Neural cell (in vitro differentiated cells): ENCODE results near the gene TMEM170A. TPM values are rescaled to one million over a fixed set of nuclear protein-coding genes. Genes with fewer than 3 reads are reported as not detected.

ENCODE experiments used
- H2AFZ ChIP-seq: fragments of 200-600, 300-800 bp; sonication (generic), shearing (Covaris generic); 2 replicates; pipeline ENCODE4 v1.6.0; 2014; ENCODE audit warnings: low read depth, mild to moderate bottlenecking, antibody characterized with exemption, low read length, moderate library complexity
- H3F3A ChIP-seq: fragments of 200-600 bp; shearing (Covaris generic); 2 replicates; pipeline ENCODE4 v1.6.1; 2016; ENCODE audit warnings: mild to moderate bottlenecking, moderate library complexity, mixed read lengths, antibody characterized with exemption, low read length; ENCODE audit not compliant: insufficient read depth, poor library complexity, severe bottlenecking
- H3K27ac ChIP-seq: fragments of 200-600, 300-800 bp; sonication (generic), shearing (Covaris generic); 2 replicates; pipeline ENCODE4 v1.5.1; 2014; ENCODE audit warnings: mild to moderate bottlenecking, low read length, moderate library complexity
- H3K27me3 ChIP-seq: fragments of 300-800, 200-600 bp; sonication (generic), shearing (Covaris generic); 2 replicates; pipeline ENCODE4 v1.6.0; 2014; ENCODE audit warnings: mild to moderate bottlenecking, low read depth, low read length, moderate library complexity; ENCODE audit not compliant: insufficient read depth
- H3K36me3 ChIP-seq: fragments of 300-800, 200-600 bp; sonication (generic), shearing (Covaris generic); 2 replicates; pipeline ENCODE4 v1.5.1; 2014; ENCODE audit warnings: mild to moderate bottlenecking, antibody characterized with exemption, low read length, moderate library complexity; ENCODE audit not compliant: insufficient read depth
- H3K4me2 ChIP-seq: fragments of 300-800, 200-600 bp; sonication (generic), shearing (Covaris generic); 2 replicates; pipeline ENCODE4 v1.6.0; 2014; ENCODE audit warnings: mild to moderate bottlenecking, low read length
- H3K4me3 ChIP-seq: fragments of 300-800, 200-600 bp; sonication (generic), shearing (Covaris generic); 2 replicates; pipeline ENCODE4 v1.5.1; 2014; ENCODE audit warnings: mild to moderate bottlenecking, low read length, moderate library complexity
- H3K79me2 ChIP-seq: fragments of 200-600 bp; shearing (Covaris generic); replicated peaks from 2 replicates; pipeline ENCODE4 v1.6.0; 2014; ENCODE audit warnings: mild to moderate bottlenecking, low read length, moderate library complexity; ENCODE audit not compliant: insufficient read depth
- H3K9ac ChIP-seq: fragments of 300-800, 200-600 bp; sonication (generic), shearing (Covaris generic); 2 replicates; pipeline ENCODE4 v1.6.1; 2016; ENCODE audit warnings: mild to moderate bottlenecking, low read length, mixed read lengths
- H3K9me2 ChIP-seq: fragments of 200-600 bp; shearing (Covaris generic); 2 replicates; pipeline ENCODE4 v1.6.1; 2016; ENCODE audit warnings: mild to moderate bottlenecking, low read length, mixed read lengths; ENCODE audit not compliant: insufficient read depth
- H3K9me3 ChIP-seq: fragments of 200-600, 300-800 bp; sonication (generic), shearing (Covaris generic); 2 replicates; pipeline ENCODE4 v1.6.1; 2016; ENCODE audit warnings: mild to moderate bottlenecking, mixed run types, low read length, moderate library complexity, mixed read lengths
- H4K20me1 ChIP-seq: fragments of 200-600 bp; shearing (Covaris generic); 2 replicates; pipeline ENCODE4 v1.6.1; 2016; ENCODE audit warnings: mild to moderate bottlenecking, mixed run types; ENCODE audit not compliant: insufficient read depth
- CTCF ChIP-seq: fragments of 450-650 bp; IDR thresholded peaks from 2 replicates; pipeline ENCODE4 v1.5.1; 2014; ENCODE audit warnings: antibody characterized with exemption, mild to moderate bottlenecking, moderate library complexity; ENCODE audit not compliant: poor library complexity, severe bottlenecking
- EP300 ChIP-seq: fragments of 450-650 bp; conservative IDR thresholded peaks from 2 replicates; pipeline ENCODE4 v1.6.1; 2014; ENCODE audit warnings: antibody characterized with exemption, mild to moderate bottlenecking, moderate library complexity; ENCODE audit not compliant: poor library complexity, severe bottlenecking
- EZH2 ChIP-seq: fragments of 200-600, 300-800 bp; shearing (Covaris generic), sonication (generic); IDR thresholded peaks from 2 replicates; pipeline ENCODE4 v1.6.1; 2014; ENCODE audit warnings: antibody characterized with exemption, low read length, borderline replicate concordance, mild to moderate bottlenecking; ENCODE audit not compliant: insufficient read depth, poor library complexity, severe bottlenecking
- MXI1 ChIP-seq: fragments of 450-650 bp; conservative IDR thresholded peaks from 2 replicates; pipeline ENCODE4 v1.6.1; 2014; ENCODE audit warnings: antibody characterized with exemption, mild to moderate bottlenecking; ENCODE audit not compliant: poor library complexity, severe bottlenecking
- POLR2AphosphoS5 ChIP-seq: IDR thresholded peaks from 2 replicates; pipeline ENCODE4 v1.6.1; 2012
- RAD21 ChIP-seq: fragments of 450-650 bp; conservative IDR thresholded peaks from 2 replicates; pipeline ENCODE4 v1.6.1; 2014; ENCODE audit warnings: antibody characterized with exemption, mild to moderate bottlenecking, moderate library complexity
- SMC3 ChIP-seq: fragments of 450-650 bp; conservative IDR thresholded peaks from 2 replicates; pipeline ENCODE4 v1.6.1; 2014; ENCODE audit warnings: antibody characterized with exemption, mild to moderate bottlenecking, moderate library complexity; ENCODE audit not compliant: poor library complexity
- TAF1 ChIP-seq: IDR thresholded peaks from 2 replicates; pipeline ENCODE4 v1.6.1; 2012; ENCODE audit warnings: low read depth
- polyA plus RNA-seq: library from polyadenylated mRNA; depleted of rRNA; stranded (reverse); fragments of >200 nt; gene quantifications from 2 replicates; pipeline ENCODE4 v1.2.3, GENCODE V29; 2014
- TF ChIP-seq, protein P1 (sequence below): IDR thresholded peaks from 2 replicates; pipeline ENCODE4 v1.6.1; 2012; ENCODE audit warnings: borderline replicate concordance

The TMEM170A gene
- polyA plus RNA-seq, 1 donor from 2014 or later = 35.9 TPM

DNA sequence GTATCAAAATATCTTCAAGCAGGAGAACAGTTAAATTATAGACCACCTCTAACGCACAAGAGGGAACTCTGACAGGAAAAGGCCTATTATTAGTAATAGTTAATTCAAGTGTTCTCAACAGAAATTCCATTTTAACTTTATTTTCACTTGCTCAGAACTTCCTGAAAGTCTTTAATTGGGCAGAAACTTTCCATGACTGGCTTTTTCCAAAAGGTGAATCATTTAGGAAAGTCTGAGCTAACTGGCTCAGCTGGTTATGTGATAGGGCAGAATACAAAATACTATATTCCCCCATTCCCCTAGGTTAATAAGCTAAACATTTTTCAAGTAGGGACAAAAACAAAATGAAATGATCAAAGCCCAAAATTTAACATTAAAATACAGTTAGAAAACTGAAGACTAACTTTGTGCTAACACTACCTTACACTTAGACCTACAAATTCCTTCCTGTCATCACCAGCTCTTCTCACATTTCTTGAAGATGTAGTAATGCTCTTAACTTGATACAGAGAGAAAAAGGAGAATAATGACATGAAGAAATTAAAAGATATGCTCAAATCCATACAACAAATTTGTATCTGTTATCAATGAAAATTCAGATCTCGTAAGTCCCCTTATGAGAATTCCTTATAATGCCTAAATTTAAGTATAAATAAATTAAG is 62.2 kb downstream of the TMEM170A start:
- no peaks in the 10 kb centered on the region for H3K36me3 ChIP-seq
- no peaks in the 10 kb centered on the region for H3K9me3 ChIP-seq
- H3F3A ChIP-seq = no peaks in the 10 kb centered on the region
- no peaks in the 10 kb centered on the region for H3K79me2 ChIP-seq
- H3K4me3 ChIP-seq = no peak overlapping the region
- no peaks in the 10 kb centered on the region for H4K20me1 ChIP-seq
- H3K27me3 ChIP-seq = no peaks in the 10 kb centered on the region
- no peak for TF ChIP-seq EZH2
- no peak for TF ChIP-seq EP300
- TF ChIP-seq MXI1 = no peak
- TF ChIP-seq POLR2AphosphoS5 = no peak
- TF ChIP-seq, protein P1, sequence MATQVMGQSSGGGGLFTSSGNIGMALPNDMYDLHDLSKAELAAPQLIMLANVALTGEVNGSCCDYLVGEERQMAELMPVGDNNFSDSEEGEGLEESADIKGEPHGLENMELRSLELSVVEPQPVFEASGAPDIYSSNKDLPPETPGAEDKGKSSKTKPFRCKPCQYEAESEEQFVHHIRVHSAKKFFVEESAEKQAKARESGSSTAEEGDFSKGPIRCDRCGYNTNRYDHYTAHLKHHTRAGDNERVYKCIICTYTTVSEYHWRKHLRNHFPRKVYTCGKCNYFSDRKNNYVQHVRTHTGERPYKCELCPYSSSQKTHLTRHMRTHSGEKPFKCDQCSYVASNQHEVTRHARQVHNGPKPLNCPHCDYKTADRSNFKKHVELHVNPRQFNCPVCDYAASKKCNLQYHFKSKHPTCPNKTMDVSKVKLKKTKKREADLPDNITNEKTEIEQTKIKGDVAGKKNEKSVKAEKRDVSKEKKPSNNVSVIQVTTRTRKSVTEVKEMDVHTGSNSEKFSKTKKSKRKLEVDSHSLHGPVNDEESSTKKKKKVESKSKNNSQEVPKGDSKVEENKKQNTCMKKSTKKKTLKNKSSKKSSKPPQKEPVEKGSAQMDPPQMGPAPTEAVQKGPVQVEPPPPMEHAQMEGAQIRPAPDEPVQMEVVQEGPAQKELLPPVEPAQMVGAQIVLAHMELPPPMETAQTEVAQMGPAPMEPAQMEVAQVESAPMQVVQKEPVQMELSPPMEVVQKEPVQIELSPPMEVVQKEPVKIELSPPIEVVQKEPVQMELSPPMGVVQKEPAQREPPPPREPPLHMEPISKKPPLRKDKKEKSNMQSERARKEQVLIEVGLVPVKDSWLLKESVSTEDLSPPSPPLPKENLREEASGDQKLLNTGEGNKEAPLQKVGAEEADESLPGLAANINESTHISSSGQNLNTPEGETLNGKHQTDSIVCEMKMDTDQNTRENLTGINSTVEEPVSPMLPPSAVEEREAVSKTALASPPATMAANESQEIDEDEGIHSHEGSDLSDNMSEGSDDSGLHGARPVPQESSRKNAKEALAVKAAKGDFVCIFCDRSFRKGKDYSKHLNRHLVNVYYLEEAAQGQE = no peak
- no peak for TF ChIP-seq SMC3
- TF ChIP-seq CTCF = no peak
- TF ChIP-seq TAF1 = no peak
- TF ChIP-seq RAD21 = no peak
- no peak overlapping the region for H3K9ac ChIP-seq
- H3K4me2 ChIP-seq = no peak overlapping the region
- H3K27ac ChIP-seq = no peak overlapping the region
- peak overlapping the region; percentile 32 for H2AFZ ChIP-seq
- no peaks in the 10 kb centered on the region for H3K9me2 ChIP-seq

- Histone ChIP-seq H3K9ac (no peak overlapping the region), H3K4me2 (no peak overlapping the region)
Measured at GRCh38 chr16:75401691-75402090, 62.8 kb downstream of the TMEM170A start.

More at GRCh38 chr16:75401691-75402090, 62.8 kb downstream of the TMEM170A start:
- H3K27ac ChIP-seq = no peak overlapping the region
- no peaks in the 10 kb centered on the region for H3K79me2 ChIP-seq
- no peaks in the 10 kb centered on the region for H3K36me3 ChIP-seq
- no peaks in the 10 kb centered on the region for H3F3A ChIP-seq
- no peaks in the 10 kb centered on the region for H3K27me3 ChIP-seq
- no peaks in the 10 kb centered on the region for H4K20me1 ChIP-seq
- H3K4me3 ChIP-seq = no peak overlapping the region
- no peak overlapping the region for H2AFZ ChIP-seq
- no peaks in the 10 kb centered on the region for H3K9me2 ChIP-seq
- H3K9me3 ChIP-seq = no peaks in the 10 kb centered on the region
- TF ChIP-seq EZH2 = no peak
- TF ChIP-seq CTCF = no peak
- no peak for TF ChIP-seq POLR2AphosphoS5
- no peak for TF ChIP-seq SMC3
- no peak for TF ChIP-seq TAF1
- TF ChIP-seq EP300 = no peak
- no peak for TF ChIP-seq MXI1
- TF ChIP-seq, protein P1 = no peak
